GM23338 (cell line): ENCODE data around the gene OR2A25. TPM values are rescaled to one million over a fixed set of nuclear protein-coding genes. Genes with fewer than 3 reads are reported as not detected.

ENCODE experiments used
- ATAC-seq: fragments of 200-7000 bp; cut with Tn5 transposase; 3 replicates; pipeline ENCODE4 v1.9.1; 2020
- DNase-seq: peaks from one replicate; pipeline ENCODE4 v3.0.0-alpha.2; 2015; ENCODE audit warnings: low spot score
- H2AFZ ChIP-seq: fragments of 200-600 bp; sonication (generic); 2 replicates; pipeline ENCODE4 v1.8.0; 2016; ENCODE audit warnings: antibody characterized with exemption, mild to moderate bottlenecking, moderate library complexity
- H3F3A ChIP-seq: fragments of 200-600 bp; sonication (generic); replicated peaks from 2 replicates; pipeline ENCODE4 v1.8.0; 2017; ENCODE audit warnings: antibody characterized with exemption, mixed run types, low read depth
- H3K27ac ChIP-seq: fragments of 200-600 bp; sonication (generic); 2 replicates; pipeline ENCODE4 v1.6.1; 2016; ENCODE audit warnings: low read depth
- H3K27me3 ChIP-seq: fragments of 200-600 bp; sonication (generic); 2 replicates; pipeline ENCODE4 v1.8.0; 2016; ENCODE audit warnings: mild to moderate bottlenecking, mixed run types, moderate library complexity; ENCODE audit not compliant: insufficient read depth
- H3K36me3 ChIP-seq: fragments of 200-600 bp; sonication (generic); 2 replicates; pipeline ENCODE4 v1.8.0; 2016; ENCODE audit warnings: mild to moderate bottlenecking; ENCODE audit not compliant: insufficient read depth
- H3K4me1 ChIP-seq: fragments of 200-600 bp; sonication (generic); 2 replicates; pipeline ENCODE4 v1.8.0; 2016; ENCODE audit warnings: mild to moderate bottlenecking, moderate library complexity; ENCODE audit not compliant: insufficient read depth
- H3K4me2 ChIP-seq: fragments of 200-600 bp; sonication (generic); 2 replicates; pipeline ENCODE4 v1.7.1; 2017; ENCODE audit warnings: mixed run types
- H3K4me3 ChIP-seq: fragments of 200-600 bp; sonication (generic); 2 replicates; pipeline ENCODE4 v1.6.1; 2016; ENCODE audit warnings: mixed run types
- H3K79me2 ChIP-seq: fragments of 200-600 bp; sonication (generic); replicated peaks from 2 replicates; pipeline ENCODE4 v1.8.0; 2017; ENCODE audit warnings: mild to moderate bottlenecking; ENCODE audit not compliant: insufficient read depth
- H3K9me2 ChIP-seq: fragments of 200-600 bp; sonication (generic); 2 replicates; pipeline ENCODE4 v1.8.0; 2017; ENCODE audit not compliant: insufficient read depth
- H4K20me1 ChIP-seq: fragments of 200-600 bp; sonication (generic); replicated peaks from 2 replicates; pipeline ENCODE4 v1.8.0; 2017; ENCODE audit warnings: mild to moderate bottlenecking; ENCODE audit not compliant: insufficient read depth
- H3K27ac Mint-ChIP-seq: 2 replicates; pipeline ENCODE4 v1.8.0; 2020; ENCODE audit warnings: inconsistent platforms, mild to moderate bottlenecking, moderate library complexity, mixed read lengths
- H3K27me3 Mint-ChIP-seq: 3 replicates; pipeline ENCODE4 v1.8.0; 2022; ENCODE audit warnings: low read depth, mild to moderate bottlenecking, moderate library complexity, mixed read lengths, inconsistent platforms; ENCODE audit not compliant: insufficient read depth, poor library complexity
- H3K36me3 Mint-ChIP-seq: 3 replicates; pipeline ENCODE4 v1.8.0; 2021; ENCODE audit warnings: low read depth, mild to moderate bottlenecking, inconsistent platforms, moderate library complexity, mixed read lengths
- H3K4me1 Mint-ChIP-seq: 3 replicates; pipeline ENCODE4 v1.8.0; 2020; ENCODE audit warnings: mild to moderate bottlenecking, inconsistent platforms, mixed read lengths
- H3K4me3 Mint-ChIP-seq: 3 replicates; pipeline ENCODE4 v1.8.0; 2021; ENCODE audit warnings: moderate library complexity, mild to moderate bottlenecking, inconsistent platforms, mixed read lengths
- H3K9me3 Mint-ChIP-seq: 3 replicates; pipeline ENCODE4 v1.8.0; 2020; ENCODE audit warnings: moderate library complexity, mild to moderate bottlenecking, inconsistent platforms, mixed read lengths
- EZH2phosphoT487 ChIP-seq: fragments of 200-600 bp; sonication (generic); IDR thresholded peaks from one replicate; pipeline ENCODE4 v1.8.1; 2018; ENCODE audit warnings: antibody characterized with exemption; ENCODE audit not compliant: unreplicated experiment
- JUNB ChIP-seq: IDR thresholded peaks from one replicate; pipeline ENCODE4 v1.6.1; 2016; ENCODE audit warnings: antibody characterized with exemption; ENCODE audit not compliant: unreplicated experiment
- STAT1 ChIP-seq: IDR thresholded peaks from one replicate; pipeline ENCODE4 v1.6.1; 2016; ENCODE audit warnings: antibody characterized with exemption; ENCODE audit not compliant: unreplicated experiment
- ZNF331 ChIP-seq: fragments of 250-450 bp; sonication (Bioruptor Pico); IDR thresholded peaks from 2 replicates; pipeline ENCODE4 v1.5.0; 2020; ENCODE audit warnings: low read depth, mild to moderate bottlenecking, moderate library complexity
- polyA plus RNA-seq: library from polyadenylated mRNA; unstranded; fragments of >200 nt; fragmentation: Nextera tagmentation; extraction: Ambion mirVana; gene quantifications from 2 replicates; pipeline ENCODE4 v1.2.1, GENCODE V29; 2016
- total RNA-seq: library from RNA; depleted of rRNA; stranded (reverse); fragments of >200 nt; shearing (Covaris generic); gene quantifications from 2 replicates; pipeline ENCODE4 v1.2.3, GENCODE V29; 2014
- TF ChIP-seq, protein P1 (sequence below): fragments of 250-450 bp; sonication (Bioruptor Pico); IDR thresholded peaks from 2 replicates; pipeline ENCODE4 v1.5.0; 2020; ENCODE audit warnings: mild to moderate bottlenecking, moderate library complexity
- TF ChIP-seq, protein P2 (sequence below), 2 experiments: fragments of 200-600 bp in 1 of 2; sonication (generic) in 1 of 2; conservative IDR thresholded peaks; 2 replicates each; pipeline versions ENCODE4 v1.5.1 to v1.6.1; 2016 to 2017; ENCODE audit warnings: antibody characterized with exemption in 2 of 2, low read depth in 2 of 2, mild to moderate bottlenecking in 2 of 2, moderate library complexity in 1 of 2
- TF ChIP-seq, protein P3 (sequence below): IDR thresholded peaks from 2 replicates; pipeline ENCODE4 v1.6.1; 2016; ENCODE audit warnings: antibody characterized with exemption

OR2A25 gene
- total and polyA plus RNA-seq, 2 experiments from 2014 or later = not detected

DNA sequence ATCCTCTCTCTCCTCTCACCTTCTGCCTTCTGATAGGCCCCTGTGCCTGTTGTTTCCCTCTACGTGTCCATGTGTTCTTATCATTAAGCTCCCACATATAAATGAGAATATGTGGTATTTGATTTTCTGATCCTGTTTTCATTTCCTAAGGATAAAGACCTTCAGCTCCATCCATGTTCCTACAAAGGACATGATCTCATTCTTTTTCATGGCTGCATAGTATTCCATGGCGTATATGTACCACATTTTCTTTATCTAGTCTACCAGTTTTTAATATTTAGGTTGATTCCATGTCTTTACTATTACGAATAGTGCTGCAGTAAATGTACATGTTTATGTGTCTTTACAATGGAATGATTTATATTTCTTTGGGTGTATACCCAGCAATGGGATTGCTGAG lies 21.1 kb downstream of the OR2A25 start:
- no peaks in the 10 kb centered on the region for H3K4me1 Mint-ChIP-seq
- TF ChIP-seq, protein P1, sequence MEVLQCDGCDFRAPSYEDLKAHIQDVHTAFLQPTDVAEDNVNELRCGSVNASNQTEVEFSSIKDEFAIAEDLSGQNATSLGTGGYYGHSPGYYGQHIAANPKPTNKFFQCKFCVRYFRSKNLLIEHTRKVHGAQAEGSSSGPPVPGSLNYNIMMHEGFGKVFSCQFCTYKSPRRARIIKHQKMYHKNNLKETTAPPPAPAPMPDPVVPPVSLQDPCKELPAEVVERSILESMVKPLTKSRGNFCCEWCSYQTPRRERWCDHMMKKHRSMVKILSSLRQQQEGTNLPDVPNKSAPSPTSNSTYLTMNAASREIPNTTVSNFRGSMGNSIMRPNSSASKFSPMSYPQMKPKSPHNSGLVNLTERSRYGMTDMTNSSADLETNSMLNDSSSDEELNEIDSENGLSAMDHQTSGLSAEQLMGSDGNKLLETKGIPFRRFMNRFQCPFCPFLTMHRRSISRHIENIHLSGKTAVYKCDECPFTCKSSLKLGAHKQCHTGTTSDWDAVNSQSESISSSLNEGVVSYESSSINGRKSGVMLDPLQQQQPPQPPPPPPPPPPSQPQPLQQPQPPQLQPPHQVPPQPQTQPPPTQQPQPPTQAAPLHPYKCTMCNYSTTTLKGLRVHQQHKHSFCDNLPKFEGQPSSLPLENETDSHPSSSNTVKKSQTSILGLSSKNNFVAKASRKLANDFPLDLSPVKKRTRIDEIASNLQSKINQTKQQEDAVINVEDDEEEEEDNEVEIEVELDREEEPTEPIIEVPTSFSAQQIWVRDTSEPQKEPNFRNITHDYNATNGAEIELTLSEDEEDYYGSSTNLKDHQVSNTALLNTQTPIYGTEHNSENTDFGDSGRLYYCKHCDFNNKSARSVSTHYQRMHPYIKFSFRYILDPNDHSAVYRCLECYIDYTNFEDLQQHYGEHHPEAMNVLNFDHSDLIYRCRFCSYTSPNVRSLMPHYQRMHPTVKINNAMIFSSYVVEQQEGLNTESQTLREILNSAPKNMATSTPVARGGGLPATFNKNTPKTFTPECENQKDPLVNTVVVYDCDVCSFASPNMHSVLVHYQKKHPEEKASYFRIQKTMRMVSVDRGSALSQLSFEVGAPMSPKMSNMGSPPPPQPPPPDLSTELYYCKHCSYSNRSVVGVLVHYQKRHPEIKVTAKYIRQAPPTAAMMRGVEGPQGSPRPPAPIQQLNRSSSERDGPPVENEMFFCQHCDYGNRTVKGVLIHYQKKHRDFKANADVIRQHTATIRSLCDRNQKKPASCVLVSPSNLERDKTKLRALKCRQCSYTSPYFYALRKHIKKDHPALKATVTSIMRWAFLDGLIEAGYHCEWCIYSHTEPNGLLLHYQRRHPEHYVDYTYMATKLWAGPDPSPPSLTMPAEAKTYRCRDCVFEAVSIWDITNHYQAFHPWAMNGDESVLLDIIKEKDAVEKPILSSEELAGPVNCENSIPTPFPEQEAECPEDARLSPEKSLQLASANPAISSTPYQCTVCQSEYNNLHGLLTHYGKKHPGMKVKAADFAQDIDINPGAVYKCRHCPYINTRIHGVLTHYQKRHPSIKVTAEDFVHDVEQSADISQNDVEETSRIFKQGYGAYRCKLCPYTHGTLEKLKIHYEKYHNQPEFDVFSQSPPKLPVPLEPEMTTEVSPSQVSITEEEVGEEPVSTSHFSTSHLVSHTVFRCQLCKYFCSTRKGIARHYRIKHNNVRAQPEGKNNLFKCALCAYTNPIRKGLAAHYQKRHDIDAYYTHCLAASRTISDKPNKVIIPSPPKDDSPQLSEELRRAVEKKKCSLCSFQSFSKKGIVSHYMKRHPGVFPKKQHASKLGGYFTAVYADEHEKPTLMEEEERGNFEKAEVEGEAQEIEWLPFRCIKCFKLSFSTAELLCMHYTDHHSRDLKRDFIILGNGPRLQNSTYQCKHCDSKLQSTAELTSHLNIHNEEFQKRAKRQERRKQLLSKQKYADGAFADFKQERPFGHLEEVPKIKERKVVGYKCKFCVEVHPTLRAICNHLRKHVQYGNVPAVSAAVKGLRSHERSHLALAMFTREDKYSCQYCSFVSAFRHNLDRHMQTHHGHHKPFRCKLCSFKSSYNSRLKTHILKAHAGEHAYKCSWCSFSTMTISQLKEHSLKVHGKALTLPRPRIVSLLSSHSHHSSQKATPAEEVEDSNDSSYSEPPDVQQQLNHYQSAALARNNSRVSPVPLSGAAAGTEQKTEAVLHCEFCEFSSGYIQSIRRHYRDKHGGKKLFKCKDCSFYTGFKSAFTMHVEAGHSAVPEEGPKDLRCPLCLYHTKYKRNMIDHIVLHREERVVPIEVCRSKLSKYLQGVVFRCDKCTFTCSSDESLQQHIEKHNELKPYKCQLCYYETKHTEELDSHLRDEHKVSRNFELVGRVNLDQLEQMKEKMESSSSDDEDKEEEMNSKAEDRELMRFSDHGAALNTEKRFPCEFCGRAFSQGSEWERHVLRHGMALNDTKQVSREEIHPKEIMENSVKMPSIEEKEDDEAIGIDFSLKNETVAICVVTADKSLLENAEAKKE (CRISPR knock-in tag) = no peak
- TF ChIP-seq STAT1 = no peak
- TF ChIP-seq JUNB = no peak
- TF ChIP-seq EZH2phosphoT487 = no peak
- TF ChIP-seq ZNF331 (CRISPR knock-in tag) = no peak
- TF ChIP-seq, protein P2, sequence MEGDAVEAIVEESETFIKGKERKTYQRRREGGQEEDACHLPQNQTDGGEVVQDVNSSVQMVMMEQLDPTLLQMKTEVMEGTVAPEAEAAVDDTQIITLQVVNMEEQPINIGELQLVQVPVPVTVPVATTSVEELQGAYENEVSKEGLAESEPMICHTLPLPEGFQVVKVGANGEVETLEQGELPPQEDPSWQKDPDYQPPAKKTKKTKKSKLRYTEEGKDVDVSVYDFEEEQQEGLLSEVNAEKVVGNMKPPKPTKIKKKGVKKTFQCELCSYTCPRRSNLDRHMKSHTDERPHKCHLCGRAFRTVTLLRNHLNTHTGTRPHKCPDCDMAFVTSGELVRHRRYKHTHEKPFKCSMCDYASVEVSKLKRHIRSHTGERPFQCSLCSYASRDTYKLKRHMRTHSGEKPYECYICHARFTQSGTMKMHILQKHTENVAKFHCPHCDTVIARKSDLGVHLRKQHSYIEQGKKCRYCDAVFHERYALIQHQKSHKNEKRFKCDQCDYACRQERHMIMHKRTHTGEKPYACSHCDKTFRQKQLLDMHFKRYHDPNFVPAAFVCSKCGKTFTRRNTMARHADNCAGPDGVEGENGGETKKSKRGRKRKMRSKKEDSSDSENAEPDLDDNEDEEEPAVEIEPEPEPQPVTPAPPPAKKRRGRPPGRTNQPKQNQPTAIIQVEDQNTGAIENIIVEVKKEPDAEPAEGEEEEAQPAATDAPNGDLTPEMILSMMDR (conservative IDR thresholded peaks at IDR 0.05; ENCODE audit: low read depth in 2 of 2) = no peak
- TF ChIP-seq, protein P3, sequence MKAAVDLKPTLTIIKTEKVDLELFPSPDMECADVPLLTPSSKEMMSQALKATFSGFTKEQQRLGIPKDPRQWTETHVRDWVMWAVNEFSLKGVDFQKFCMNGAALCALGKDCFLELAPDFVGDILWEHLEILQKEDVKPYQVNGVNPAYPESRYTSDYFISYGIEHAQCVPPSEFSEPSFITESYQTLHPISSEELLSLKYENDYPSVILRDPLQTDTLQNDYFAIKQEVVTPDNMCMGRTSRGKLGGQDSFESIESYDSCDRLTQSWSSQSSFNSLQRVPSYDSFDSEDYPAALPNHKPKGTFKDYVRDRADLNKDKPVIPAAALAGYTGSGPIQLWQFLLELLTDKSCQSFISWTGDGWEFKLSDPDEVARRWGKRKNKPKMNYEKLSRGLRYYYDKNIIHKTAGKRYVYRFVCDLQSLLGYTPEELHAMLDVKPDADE = no peak
- Histone ChIP-seq H3K4me3 (no peak overlapping the region), H3K27ac (no peak overlapping the region), H2AFZ (no peak overlapping the region), H3K27me3 (no peaks in the 10 kb centered on the region), H3K4me1 (no peaks in the 10 kb centered on the region), H3K9me2 (no peaks in the 10 kb centered on the region), H4K20me1 (no peaks in the 10 kb centered on the region), H3K79me2 (no peaks in the 10 kb centered on the region), H3K4me2 (no peak overlapping the region), H3F3A (no peaks in the 10 kb centered on the region), H3K36me3 (no peaks in the 10 kb centered on the region)
- H3K27me3 Mint-ChIP-seq = peaks cover 2% of the 10 kb centered on the region
- no peaks in the 10 kb centered on the region for H3K36me3 Mint-ChIP-seq
- DNase-seq (no peak), ATAC-seq (no peak)
- peaks cover 5% of the 10 kb centered on the region; the same call in 2 of the 3 replicates for H3K9me3 Mint-ChIP-seq
- H3K4me3 Mint-ChIP-seq = no peak overlapping the region
- no peak overlapping the region for H3K27ac Mint-ChIP-seq
